GM12891 (cell line): ENCODE data around the gene PRICKLE1.

ENCODE experiments used
- DNase-seq: peaks from one replicate; pipeline ENCODE4 v3.0.0; 2011; ENCODE audit warnings: low spot score; ENCODE audit not compliant: insufficient read length
- FAIRE-seq: peaks from 2 replicates; lab custom pipeline; 2011; peaks lifted over from hg19 to GRCh38; lab: Jason Lieb, UNC
- PAX5 ChIP-seq: IDR thresholded peaks from 2 replicates; pipeline ENCODE4 v1.6.1; 2011; ENCODE audit warnings: low read length, moderate library complexity, mild to moderate bottlenecking; ENCODE audit not compliant: insufficient read depth, severe bottlenecking
- POLR2A ChIP-seq: IDR thresholded peaks from 2 replicates; pipeline ENCODE4 v1.6.1; 2011; ENCODE audit warnings: low read depth, low read length, control low read depth
- POLR2AphosphoS5 ChIP-seq: IDR thresholded peaks from 2 replicates; pipeline ENCODE4 v1.6.1; 2011; ENCODE audit warnings: low read depth, low read length, control low read depth
- POU2F2 ChIP-seq: IDR thresholded peaks from 2 replicates; pipeline ENCODE4 v1.6.1; 2011; ENCODE audit warnings: low read depth, mild to moderate bottlenecking, control low read depth, low read length, moderate library complexity
- SPI1 ChIP-seq: IDR thresholded peaks from 2 replicates; pipeline ENCODE4 v1.6.1; 2011; ENCODE audit warnings: low read depth, low read length, control low read depth
- TAF1 ChIP-seq: IDR thresholded peaks from 2 replicates; pipeline ENCODE4 v1.6.1; 2011; ENCODE audit warnings: low read depth, low read length, control low read depth

PRICKLE1 gene

DNA sequence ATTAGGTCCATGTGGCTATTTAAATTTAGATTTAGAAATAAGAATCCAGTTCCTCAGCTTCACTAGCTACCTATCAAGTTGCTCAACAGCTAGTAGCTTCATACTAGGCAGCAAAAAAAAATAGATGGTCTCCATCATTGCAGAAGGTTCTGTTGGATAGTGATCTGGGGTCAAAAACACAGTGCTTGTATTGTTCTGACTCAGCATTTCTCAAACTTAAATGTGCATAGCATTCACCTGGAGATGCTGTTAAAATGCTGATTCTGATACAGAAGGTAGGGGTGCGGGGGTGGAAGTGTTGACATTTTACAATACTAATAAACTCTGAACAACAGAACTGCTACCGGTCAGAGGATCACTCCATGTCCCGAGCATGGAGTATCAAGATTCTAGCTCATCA, 51.3 kb downstream of the PRICKLE1 start:
- DNase-seq = no peak
- no peak for FAIRE-seq

GRCh38 chr12:42534184-42534838, 55.2 kb downstream of the PRICKLE1 start:
- TF ChIP-seq SPI1 (no peak), POU2F2 (no peak), POLR2AphosphoS5 (no peak), TAF1 (no peak), POLR2A (no peak), PAX5 (no peak)
- FAIRE-seq = no peak
- DNase-seq = no peak

More for the DNA sequence above, 51.3 kb downstream of the PRICKLE1 start:
- no peak for TF ChIP-seq SPI1

- DNase-seq = no peak
- no peak for FAIRE-seq
- TF ChIP-seq SPI1 (no peak), POU2F2 (no peak), TAF1 (no peak), POLR2AphosphoS5 (no peak), PAX5 (no peak), POLR2A (no peak)
These were observed 59.3 kb downstream of the PRICKLE1 start for GRCh38 chr12:42530284-42530683.

DNA sequence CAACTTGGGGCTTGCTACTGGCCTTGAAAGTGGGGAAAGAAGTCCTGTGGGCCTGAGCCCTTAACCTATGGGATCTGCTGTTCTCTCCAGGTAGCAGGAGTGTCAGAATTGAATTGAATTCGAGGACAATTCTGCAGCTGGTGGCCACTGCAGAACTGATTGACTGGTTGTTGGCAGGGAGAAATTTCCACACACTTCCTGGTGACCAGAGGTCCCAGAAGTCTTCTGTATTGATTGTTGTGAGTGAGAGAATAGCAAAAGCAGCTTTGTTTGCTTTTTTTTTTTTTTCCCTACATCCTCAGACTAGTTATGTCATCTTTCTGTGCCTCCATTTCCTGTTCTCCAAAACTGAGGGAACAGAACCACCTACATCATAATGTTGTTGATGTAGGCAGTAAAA, 64.1 kb downstream of the PRICKLE1 start:
- FAIRE-seq = no peak
- TF ChIP-seq POLR2AphosphoS5 (no peak), PAX5 (no peak), POLR2A (no peak), POU2F2 (no peak), TAF1 (no peak), SPI1 (no peak)
- DNase-seq = no peak

DNA sequence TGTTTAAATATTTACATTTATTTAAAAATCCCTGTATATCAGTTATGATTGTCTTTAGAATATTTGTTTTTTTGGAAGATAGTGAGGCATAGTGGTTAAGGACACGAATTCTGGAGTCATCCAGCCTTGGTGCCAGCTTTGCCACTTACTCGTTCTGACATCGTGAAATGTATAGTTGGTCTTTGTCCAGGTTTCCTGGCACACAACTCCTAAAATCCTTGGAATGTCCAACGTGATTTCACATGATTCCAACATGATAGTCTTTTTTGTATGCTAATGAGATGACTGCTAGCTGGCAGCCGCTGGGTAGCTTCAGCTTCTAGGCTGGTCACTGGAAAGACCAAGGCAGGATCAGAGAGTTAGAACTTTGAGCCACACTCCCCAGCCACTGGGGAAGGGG, 64.8 kb downstream of the PRICKLE1 start:
- DNase-seq = no peak
- TF ChIP-seq SPI1 = no peak
- no peak for TF ChIP-seq POU2F2
- TF ChIP-seq POLR2AphosphoS5 = no peak
- no peak for TF ChIP-seq POLR2A
- no peak for TF ChIP-seq TAF1
- TF ChIP-seq PAX5 = no peak
- FAIRE-seq = no peak

- DNase-seq (no peak), FAIRE-seq (no peak)
- TF ChIP-seq PAX5 (no peak), SPI1 (no peak), POU2F2 (no peak), POLR2AphosphoS5 (no peak), POLR2A (no peak), TAF1 (no peak)
These were observed 73.0 kb downstream of the PRICKLE1 start for GRCh38 chr12:42516573-42516972.

- DNase-seq (no peak), FAIRE-seq (no peak)
- no peak for TF ChIP-seq PAX5
These were observed 77.9 kb downstream of the PRICKLE1 start for GRCh38 chr12:42511656-42512055.

- TF ChIP-seq SPI1 = no peak
- no peak for TF ChIP-seq POLR2AphosphoS5
- TF ChIP-seq TAF1 = no peak
- no peak for TF ChIP-seq POU2F2
- DNase-seq = no peak
- FAIRE-seq = no peak
These were observed 78.7 kb downstream of the PRICKLE1 start for GRCh38 chr12:42510823-42511222.

DNA sequence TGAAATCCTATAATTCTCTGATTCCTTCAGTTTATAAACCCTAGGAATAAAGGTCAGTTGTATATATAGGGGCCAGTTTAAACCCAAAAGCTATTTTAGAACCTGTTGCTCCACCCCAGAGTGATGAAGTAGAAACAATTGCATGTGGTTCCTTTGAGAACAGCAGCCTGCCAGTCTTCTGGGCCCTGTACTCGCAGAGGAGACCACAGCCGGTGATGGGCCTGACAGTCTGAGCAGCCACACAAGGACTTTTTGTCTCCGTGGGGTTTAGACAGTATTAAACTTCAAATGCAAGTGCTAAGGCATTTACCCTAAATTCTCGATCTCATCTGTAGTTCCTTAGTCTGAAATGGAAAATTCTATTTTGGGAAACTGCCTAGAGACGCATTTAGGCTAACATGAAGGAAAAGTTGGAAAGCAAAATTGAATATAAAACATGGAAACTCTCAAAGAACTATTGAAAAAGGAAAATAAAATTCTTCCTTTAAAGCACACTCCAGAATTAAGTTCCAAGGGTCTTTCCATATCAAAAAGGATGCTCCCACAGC, 80.6 kb downstream of the PRICKLE1 start:
- TF ChIP-seq POLR2AphosphoS5 (no peak), SPI1 (no peak), POLR2A (no peak), POU2F2 (no peak), TAF1 (no peak), PAX5 (no peak)
- FAIRE-seq = no peak
- no peak for DNase-seq

GRCh38 chr12:42507565-42507964, 82.0 kb downstream of the PRICKLE1 start:
- TF ChIP-seq POU2F2 (no peak), POLR2A (no peak), TAF1 (no peak), SPI1 (no peak)
- FAIRE-seq (no peak), DNase-seq (no peak)

- no peak for FAIRE-seq
- DNase-seq = no peak
- no peak for TF ChIP-seq PAX5
- no peak for TF ChIP-seq POLR2A
- TF ChIP-seq TAF1 = no peak
These were observed 82.5 kb downstream of the PRICKLE1 start for GRCh38 chr12:42507081-42507480.
